ENCODE measurements around the gene CNTNAP2.

CNTNAP2 gene

DNA sequence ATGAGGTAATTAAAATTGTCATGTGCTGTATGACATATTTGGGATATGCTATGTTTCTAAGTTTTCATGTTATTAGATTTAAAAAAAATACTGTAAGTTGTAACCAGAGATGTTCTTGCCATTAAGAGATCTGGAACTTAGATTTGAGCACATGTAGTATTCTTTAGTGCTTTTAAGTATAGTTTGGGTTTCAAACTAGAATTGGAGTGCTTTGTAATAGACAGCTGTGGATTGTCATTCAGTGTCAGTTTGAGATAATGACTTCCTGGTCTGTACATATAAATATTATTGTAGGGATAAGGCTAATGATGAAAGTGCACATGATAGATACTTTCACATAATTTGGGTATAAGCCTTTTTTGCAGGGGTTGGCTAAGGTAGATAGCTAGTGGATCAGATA lies 936.2 kb downstream of the CNTNAP2 start:
- Mint-ChIP-seq H3K27me3 (no peaks in the 10 kb centered on the region), H3K27ac (no peak overlapping the region), H3K9me3 (peaks cover 0 to 4% of the 10 kb centered on the region in 2 donors), H3K4me3 (no peak overlapping the region), H3K4me1 (no peaks in the 10 kb centered on the region)
- DNase-seq, result no peak
- ATAC-seq, result no peak

DNA sequence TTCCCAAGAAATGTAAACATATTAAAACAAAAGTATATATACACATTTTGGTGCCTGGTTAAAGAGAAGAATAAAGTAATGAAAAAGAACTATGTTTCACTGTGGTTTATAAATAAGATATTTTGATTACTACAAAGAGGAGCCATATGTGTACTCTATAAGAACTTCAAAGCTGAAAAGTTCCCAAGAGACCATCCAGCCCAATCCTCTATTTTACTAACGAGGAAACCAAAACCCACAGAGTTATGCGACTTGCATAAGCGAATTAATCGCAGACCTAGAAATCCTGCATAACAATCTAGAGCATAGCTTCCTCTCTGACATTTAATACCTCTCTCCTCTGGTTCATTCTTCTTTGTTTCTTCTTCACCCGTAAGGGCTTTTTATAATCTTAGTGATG lies 937.1 kb downstream of the CNTNAP2 start:
- Mint-ChIP-seq H3K9me3 (peaks cover 0 to 4% of the 10 kb centered on the region in 2 donors), H3K27me3 (no peaks in the 10 kb centered on the region)
- no peak for ATAC-seq

DNA sequence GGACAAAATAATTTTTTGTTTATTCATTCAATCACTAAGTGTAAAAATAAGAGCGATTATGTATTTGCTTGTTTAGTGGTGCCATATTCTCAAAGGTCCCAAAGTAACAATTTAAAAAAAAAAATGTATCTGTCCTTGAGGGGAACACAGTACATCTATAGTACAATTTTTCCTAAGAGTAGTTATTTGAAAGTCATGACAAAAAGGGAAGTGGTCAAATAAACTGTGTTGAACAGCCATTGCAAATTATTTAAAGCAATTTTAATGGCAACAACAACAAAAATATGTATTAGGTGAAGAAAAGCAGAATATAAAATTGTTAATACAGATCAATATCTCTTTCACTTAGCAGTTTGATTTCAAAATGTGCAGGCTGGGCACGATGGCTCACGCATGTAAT lies 943.5 kb downstream of the CNTNAP2 start:
- H3K27ac Mint-ChIP-seq, result no peak overlapping the region
- H3K4me3 Mint-ChIP-seq, result no peak overlapping the region
- H3K27me3 Mint-ChIP-seq, result no peaks in the 10 kb centered on the region
- no peaks in the 10 kb centered on the region for H3K4me1 Mint-ChIP-seq
- DNase-seq, result no peak
- no peak for ATAC-seq
- H3K9me3 Mint-ChIP-seq, result no peaks in the 10 kb centered on the region

More for the DNA sequence above, 937.1 kb downstream of the CNTNAP2 start:
- no peaks in the 10 kb centered on the region for H3K4me1 Mint-ChIP-seq
- H3K4me3 Mint-ChIP-seq, result no peak overlapping the region
- H3K27ac Mint-ChIP-seq, result no peak overlapping the region
- DNase-seq, result no peak

GRCh38 chr7:147062897-147063296 lies 946.3 kb downstream of the CNTNAP2 start:
- H3K4me1 Mint-ChIP-seq, result no peaks in the 10 kb centered on the region
- ATAC-seq, result no peak
- H3K9me3 Mint-ChIP-seq, result peaks cover 0 to 3% of the 10 kb centered on the region in 2 donors
- H3K4me3 Mint-ChIP-seq, result no peak overlapping the region
- no peaks in the 10 kb centered on the region for H3K27me3 Mint-ChIP-seq
- no peak overlapping the region for H3K27ac Mint-ChIP-seq
- no peak for DNase-seq

DNA sequence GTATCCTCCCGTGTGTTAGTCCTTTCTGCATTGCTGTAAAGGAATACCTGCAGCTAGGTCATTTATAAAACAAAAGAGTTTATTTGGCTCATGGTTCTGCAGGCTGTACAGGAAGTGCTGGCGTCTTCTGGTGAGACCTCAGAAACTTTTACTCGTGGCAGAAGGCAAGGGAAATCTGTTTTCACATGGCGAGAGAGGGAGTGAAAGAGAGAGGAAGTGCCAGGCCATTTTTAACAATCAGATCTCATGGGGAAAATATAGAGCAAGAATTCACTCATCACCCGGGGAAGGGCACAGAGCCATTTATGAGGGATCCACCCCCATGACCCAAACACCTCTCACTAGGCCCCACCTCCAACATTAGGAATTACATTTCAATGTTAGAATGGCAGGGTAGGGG lies 952.2 kb downstream of the CNTNAP2 start:
- Mint-ChIP-seq H3K9me3 (peaks cover 11 to 29% of the 10 kb centered on the region in 2 donors), H3K27me3 (no peaks in the 10 kb centered on the region), H3K27ac (no peak overlapping the region), H3K4me1 (no peaks in the 10 kb centered on the region), H3K4me3 (no peak overlapping the region)
- ATAC-seq, result no peak
- DNase-seq, result no peak

DNA sequence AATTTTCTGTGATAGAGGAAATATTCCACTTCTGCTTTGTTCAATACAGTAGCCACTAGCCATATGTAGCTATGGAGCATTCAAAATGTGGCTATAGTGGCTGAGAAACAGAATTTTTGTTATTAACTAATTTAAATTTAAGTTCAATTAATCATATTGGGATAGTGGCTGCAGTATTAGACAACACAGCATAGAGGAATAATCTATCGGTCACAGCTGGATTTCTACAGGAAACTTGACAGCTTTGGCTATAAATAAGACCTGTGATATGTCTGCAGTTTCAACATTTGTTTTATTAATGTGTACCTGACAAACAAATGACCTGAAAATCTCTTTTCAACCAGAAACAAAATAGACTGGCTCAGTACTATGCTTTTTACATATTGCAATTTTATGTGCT lies 953.2 kb downstream of the CNTNAP2 start:
- H3K9me3 Mint-ChIP-seq, result peaks cover 11 to 31% of the 10 kb centered on the region in 2 donors
- H3K27ac Mint-ChIP-seq, result no peak overlapping the region
- H3K4me3 Mint-ChIP-seq, result no peak overlapping the region
- no peak for DNase-seq
- no peaks in the 10 kb centered on the region for H3K27me3 Mint-ChIP-seq
- ATAC-seq, result no peak
- H3K4me1 Mint-ChIP-seq, result no peaks in the 10 kb centered on the region

GRCh38 chr7:147070886-147071285 lies 954.3 kb downstream of the CNTNAP2 start:
- H3K9me3 Mint-ChIP-seq, result peaks cover 11 to 31% of the 10 kb centered on the region in 2 donors
- H3K27me3 Mint-ChIP-seq, result no peaks in the 10 kb centered on the region
- H3K4me3 Mint-ChIP-seq, result no peak overlapping the region
- no peak for DNase-seq
- H3K4me1 Mint-ChIP-seq, result no peaks in the 10 kb centered on the region
- no peak for ATAC-seq
- H3K27ac Mint-ChIP-seq, result no peak overlapping the region

GRCh38 chr7:147071536-147071935 lies 954.9 kb downstream of the CNTNAP2 start:
- no peak overlapping the region for H3K4me3 Mint-ChIP-seq
- no peak for ATAC-seq
- peaks cover 11 to 31% of the 10 kb centered on the region in 2 donors for H3K9me3 Mint-ChIP-seq
- H3K27ac Mint-ChIP-seq, result no peak overlapping the region
- no peak for DNase-seq
- no peaks in the 10 kb centered on the region for H3K4me1 Mint-ChIP-seq
- H3K27me3 Mint-ChIP-seq, result no peaks in the 10 kb centered on the region

DNA sequence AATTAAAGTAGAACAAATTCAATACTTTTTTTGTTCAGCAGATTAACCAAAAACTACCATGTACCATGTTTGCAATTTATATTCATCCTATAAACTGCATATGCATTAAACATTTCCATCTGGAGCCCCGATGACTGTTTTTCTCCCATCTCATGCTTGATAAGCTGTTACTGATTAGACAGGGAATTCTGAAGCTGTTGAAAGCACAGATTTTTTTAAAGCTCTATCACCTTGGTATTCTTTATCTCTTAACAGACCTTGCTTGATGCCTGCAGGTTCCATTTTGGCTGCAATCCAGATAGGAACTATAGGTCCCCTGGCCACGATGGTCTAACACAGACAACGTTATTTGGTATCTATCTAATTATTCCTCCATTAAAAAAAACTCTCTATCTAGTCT lies 961.7 kb downstream of the CNTNAP2 start:
- peaks cover 3 to 8% of the 10 kb centered on the region in 2 donors for H3K9me3 Mint-ChIP-seq
- H3K27ac Mint-ChIP-seq, result no peak overlapping the region
- H3K4me3 Mint-ChIP-seq, result no peak overlapping the region
- no peak for ATAC-seq
- no peaks in the 10 kb centered on the region for H3K4me1 Mint-ChIP-seq
- DNase-seq, result no peak
- H3K27me3 Mint-ChIP-seq, result no peaks in the 10 kb centered on the region

DNA sequence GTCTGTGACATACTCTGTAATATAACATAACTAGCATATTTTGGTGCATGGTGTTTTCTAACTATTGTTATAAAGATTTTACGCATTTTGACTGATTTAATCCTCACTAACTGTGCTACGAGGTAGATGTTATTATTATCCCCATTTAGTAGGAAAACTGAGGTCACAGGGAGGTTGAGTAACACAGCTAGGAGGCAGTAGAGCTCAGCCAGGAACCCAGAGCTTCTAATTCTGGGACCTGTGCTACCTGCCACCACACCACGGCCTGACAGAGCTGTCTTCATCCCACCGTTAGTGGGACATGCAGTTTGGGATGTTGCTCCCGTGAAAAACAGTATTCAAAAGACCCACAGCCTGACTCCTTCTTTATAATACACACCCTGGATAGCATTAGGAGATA lies 962.5 kb downstream of the CNTNAP2 start:
- ATAC-seq, result no peak

DNA sequence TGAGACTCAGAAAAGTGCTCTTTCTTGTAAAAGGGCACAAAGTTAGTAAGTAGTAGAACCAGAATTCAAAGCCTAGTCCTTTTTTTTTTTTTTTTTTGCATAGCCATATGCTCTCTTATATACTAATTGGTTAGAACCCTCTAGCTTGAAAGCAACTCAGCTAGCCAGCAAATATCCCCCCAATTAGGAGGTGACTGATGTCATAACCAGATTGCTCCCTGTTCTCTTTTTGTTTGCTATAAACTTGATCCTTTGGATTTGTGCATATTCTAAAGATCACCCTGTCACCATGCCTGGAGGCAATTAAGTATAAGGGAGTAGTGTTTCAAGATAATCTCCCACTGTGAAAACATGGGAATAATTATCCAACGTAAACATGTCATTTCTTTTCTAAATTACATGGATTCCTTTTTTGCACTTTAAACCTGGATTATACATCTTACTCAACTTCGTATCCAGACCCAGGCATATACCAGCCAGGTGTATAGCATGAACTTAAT lies 963.4 kb downstream of the CNTNAP2 start:
- H3K9me3 Mint-ChIP-seq, result no peaks in the 10 kb centered on the region
- H3K27me3 Mint-ChIP-seq, result no peaks in the 10 kb centered on the region
- ATAC-seq (no peak), DNase-seq (no peak)
- no peak overlapping the region for H3K27ac Mint-ChIP-seq
- no peaks in the 10 kb centered on the region for H3K4me1 Mint-ChIP-seq
- H3K4me3 Mint-ChIP-seq, result no peak overlapping the region

More for the DNA sequence above, 962.5 kb downstream of the CNTNAP2 start:
- H3K9me3 Mint-ChIP-seq, result no peaks in the 10 kb centered on the region
- no peak for DNase-seq
- H3K4me1 Mint-ChIP-seq, result no peaks in the 10 kb centered on the region
- H3K27ac Mint-ChIP-seq, result no peak overlapping the region
- H3K4me3 Mint-ChIP-seq, result no peak overlapping the region
- H3K27me3 Mint-ChIP-seq, result no peaks in the 10 kb centered on the region

GRCh38 chr7:147081117-147081516 lies 964.5 kb downstream of the CNTNAP2 start:
- Mint-ChIP-seq H3K4me3 (no peak overlapping the region), H3K9me3 (no peaks in the 10 kb centered on the region), H3K27ac (no peak overlapping the region), H3K4me1 (no peaks in the 10 kb centered on the region), H3K27me3 (no peaks in the 10 kb centered on the region)
- ATAC-seq (no peak), DNase-seq (no peak)

DNA sequence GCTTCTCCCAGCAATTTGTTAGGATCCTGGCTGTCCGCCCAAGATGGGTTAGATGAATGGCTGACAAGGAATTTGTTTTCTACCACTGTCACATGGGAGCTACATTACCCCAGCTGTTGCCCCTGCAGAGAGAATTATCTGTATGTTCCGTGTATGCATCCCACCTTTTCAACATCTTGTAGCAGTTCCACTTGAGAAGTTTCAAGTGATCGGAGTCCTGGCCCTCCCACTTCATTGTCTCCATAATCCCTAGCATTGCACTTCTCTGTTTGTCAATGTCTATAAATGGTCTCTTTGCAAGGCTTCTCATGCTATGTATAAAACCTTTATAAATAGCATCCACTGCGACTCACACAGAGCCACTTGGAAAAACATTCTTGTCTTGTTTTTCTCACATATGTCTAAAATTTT lies 972.5 kb downstream of the CNTNAP2 start:
- H3K27me3 Mint-ChIP-seq, result no peaks in the 10 kb centered on the region
- no peak for DNase-seq
- peaks cover 0 to 6% of the 10 kb centered on the region in 2 donors for H3K9me3 Mint-ChIP-seq
- no peak overlapping the region for H3K4me3 Mint-ChIP-seq
- no peak for ATAC-seq
- no peak overlapping the region for H3K27ac Mint-ChIP-seq
- H3K4me1 Mint-ChIP-seq, result no peaks in the 10 kb centered on the region

DNA sequence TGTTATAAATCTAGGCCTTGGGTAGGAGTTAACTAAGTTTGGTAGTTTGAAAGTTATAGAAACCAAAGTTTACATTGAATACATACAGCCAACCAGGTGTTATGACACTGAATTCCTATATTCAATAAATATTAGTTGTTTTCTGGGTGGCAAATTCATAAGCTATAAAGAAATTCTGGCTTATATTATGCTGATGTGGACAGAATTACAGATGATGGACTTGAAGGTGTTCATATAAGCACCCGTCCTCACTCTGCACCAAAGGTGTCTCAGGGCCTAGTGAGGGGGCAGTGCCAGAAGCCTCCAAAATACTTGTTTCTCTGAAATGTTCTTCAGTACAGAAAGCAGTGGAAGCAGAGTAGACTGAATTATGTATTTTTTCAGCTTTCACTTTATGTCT lies 973.0 kb downstream of the CNTNAP2 start:
- DNase-seq, result no peak
- Mint-ChIP-seq H3K4me1 (no peaks in the 10 kb centered on the region), H3K27me3 (no peaks in the 10 kb centered on the region), H3K27ac (no peak overlapping the region), H3K4me3 (no peak overlapping the region), H3K9me3 (peaks cover 0 to 6% of the 10 kb centered on the region in 2 donors)
- ATAC-seq, result no peak

DNA sequence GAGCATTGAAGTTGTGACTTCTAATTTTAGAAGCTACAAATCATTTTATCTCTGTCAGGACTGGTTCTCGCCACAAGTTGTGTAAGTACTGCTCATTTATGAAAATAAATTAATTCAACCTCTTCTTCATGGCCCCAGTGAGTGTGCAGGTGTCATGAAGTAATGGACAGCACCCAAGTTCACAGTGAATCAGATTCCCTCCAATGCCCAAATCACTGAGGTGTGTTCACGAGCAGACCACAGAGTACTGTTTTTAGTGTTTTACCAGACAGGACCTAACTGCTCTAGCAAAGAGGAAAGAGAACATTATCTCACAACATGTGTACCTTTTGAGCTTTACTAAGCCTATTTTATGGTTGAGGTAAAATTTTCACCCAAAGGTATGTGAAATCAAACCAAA lies 980.0 kb downstream of the CNTNAP2 start:
- Mint-ChIP-seq H3K9me3 (peaks cover 14 to 19% of the 10 kb centered on the region in 2 donors), H3K4me3 (no peak overlapping the region), H3K27me3 (no peaks in the 10 kb centered on the region), H3K4me1 (no peaks in the 10 kb centered on the region), H3K27ac (no peak overlapping the region)
- ATAC-seq, result no peak
- no peak for DNase-seq

- H3K27ac Mint-ChIP-seq, result no peak overlapping the region
- peaks cover 13 to 17% of the 10 kb centered on the region in 2 donors for H3K9me3 Mint-ChIP-seq
- no peaks in the 10 kb centered on the region for H3K4me1 Mint-ChIP-seq
- H3K4me3 Mint-ChIP-seq, result no peak overlapping the region
- ATAC-seq, result no peak
- no peaks in the 10 kb centered on the region for H3K27me3 Mint-ChIP-seq
- no peak for DNase-seq
Measured at GRCh38 chr7:147103224-147103623, 986.6 kb downstream of the CNTNAP2 start.

DNA sequence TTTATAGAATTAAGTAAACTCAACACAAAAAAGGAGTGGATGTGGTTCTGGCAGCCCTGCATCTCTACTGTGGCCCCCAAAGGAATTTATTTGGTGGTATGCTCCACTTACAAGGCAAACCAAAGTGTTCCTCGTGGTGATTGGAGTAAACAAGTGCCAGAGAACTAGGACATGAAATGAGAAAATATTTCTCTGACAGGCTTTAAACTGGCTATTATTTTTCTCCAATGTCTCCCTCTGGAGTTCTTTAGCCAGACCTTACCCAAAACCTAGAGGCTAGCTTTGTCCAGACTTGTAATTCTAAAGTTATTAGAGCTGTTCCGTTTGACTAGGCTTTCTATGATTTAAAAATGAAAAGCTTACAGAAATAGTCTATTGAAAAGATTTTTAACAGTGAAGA lies 990.1 kb downstream of the CNTNAP2 start:
- H3K4me3 Mint-ChIP-seq, result no peak overlapping the region

More for the DNA sequence above, 990.1 kb downstream of the CNTNAP2 start:
- no peaks in the 10 kb centered on the region for H3K27me3 Mint-ChIP-seq
- ATAC-seq (no peak), DNase-seq (no peak)
- no peaks in the 10 kb centered on the region for H3K4me1 Mint-ChIP-seq
- H3K27ac Mint-ChIP-seq, result no peak overlapping the region
- H3K9me3 Mint-ChIP-seq, result peaks cover 13 to 17% of the 10 kb centered on the region in 2 donors
